T-helper 2 cell (primary cell): Measurements from ENCODE around the gene ANKRD29.
"Not testable (repeated sequence)": the region's sequence is repeated elsewhere in the genome, so short reads cannot be mapped to it uniquely, and the experiment has no call there.

Experiments
- DNase-seq, 5 experiments: peaks; one replicate each; pipeline versions ENCODE4 v3.0.0 to v3.0.0-alpha.2; 2012 to 2022

The ANKRD29 gene

DNA sequence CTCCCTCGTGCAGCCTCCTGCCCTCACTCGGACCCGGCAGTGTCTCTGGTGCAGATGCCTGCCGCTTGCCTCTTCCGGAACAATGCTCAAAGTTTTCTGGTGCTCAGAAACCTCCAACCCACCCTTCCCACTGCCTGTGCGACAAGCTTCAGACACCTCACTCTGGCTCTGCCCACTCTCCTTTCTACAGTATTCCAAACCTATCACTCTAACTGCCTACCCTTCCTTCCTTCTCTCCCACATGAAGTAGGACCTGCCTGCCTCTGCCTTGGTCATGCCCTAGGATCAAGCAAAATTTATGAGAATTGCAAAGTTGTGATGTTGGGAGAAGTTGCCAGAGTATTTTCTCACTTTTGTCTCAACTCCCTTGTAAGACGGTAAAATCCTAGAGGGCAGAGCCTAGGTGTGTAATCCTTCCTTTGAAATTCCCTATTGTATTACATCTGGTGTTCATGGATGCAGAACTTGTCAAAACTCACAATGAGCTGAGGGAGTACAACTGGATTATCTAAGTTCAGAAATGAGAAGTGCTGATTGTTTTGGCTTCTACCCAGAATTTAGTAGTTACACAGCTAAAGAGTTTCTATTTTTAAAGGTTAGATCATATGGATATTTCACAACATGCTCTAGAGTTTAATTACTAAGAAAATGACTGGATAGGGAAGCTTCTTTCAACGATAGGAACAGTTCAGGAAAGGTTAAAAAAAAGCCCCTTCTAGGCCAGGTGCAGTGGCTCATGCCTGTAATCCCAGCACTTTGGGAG, 83.6 kb downstream of the ANKRD29 start:
- no peak for DNase-seq

DNA sequence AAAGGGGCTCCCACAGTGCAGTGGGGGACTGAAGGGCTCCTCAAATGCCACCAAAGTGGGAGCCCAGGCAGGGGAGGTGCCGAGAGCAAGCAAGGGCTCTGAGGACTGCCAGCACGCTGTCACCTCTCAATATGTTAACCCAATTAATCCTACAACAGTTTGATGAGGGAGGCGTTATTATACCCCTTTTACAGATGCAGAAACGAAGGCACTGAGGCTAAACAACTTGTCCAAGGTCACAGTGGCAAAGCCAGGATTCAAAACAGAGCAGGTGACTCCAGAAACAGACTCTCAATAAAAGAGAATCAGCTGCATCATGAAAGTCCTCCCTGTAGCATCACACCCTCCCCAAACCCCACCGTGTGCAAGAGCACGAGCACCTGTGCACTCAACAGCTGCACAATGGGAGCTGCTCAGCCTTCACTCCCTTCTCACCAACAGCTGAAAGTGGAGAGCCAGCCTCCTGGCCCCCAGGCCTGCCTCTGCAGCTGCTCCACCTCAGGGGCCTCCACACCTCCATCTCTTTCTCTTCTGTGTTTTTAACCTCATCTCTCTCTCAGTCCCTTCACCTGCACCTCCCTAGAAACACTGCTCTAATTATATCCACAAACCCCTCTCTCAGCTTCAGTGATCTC, 84.5 kb downstream of the ANKRD29 start:
- DNase-seq, result no peak

DNA sequence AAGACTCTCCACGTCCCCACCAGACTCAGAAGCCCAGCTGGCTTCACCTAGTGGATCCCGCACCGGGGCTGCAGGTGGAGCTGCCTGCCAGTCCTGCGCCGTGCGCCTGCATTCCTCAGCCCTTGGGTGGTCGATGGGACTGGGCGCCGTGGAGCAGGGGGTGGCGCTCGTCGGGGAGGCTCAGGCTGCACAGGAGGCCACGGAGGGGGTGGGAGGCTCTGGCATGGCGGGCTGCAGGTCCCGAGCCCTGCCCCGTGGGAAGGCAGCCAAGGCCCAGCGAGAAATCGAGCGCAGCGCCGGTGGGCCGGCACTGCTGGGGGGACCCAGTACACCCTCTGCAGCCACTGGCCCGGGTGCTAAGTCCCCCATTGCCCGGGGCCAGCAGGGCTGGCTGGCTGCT, 85.2 kb downstream of the ANKRD29 start:
- not testable (repeated sequence) for DNase-seq

DNA sequence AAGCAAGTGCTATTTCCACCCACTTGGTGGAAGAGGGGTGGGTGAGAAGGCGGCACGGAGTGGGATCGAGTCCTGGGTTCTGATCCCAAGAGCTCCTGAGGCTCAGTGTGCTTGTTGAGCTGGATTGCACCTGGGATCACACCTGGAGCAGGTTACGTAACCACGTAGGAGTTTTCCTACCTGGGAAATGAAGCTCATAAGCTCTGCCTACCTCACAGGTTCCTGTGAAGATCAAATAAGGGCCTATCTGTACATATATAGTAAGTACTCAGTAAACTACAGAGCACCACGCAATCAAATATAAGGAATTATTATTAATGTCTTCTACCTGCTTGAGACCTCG, 87.4 kb downstream of the ANKRD29 start:
- no peak for DNase-seq

DNA sequence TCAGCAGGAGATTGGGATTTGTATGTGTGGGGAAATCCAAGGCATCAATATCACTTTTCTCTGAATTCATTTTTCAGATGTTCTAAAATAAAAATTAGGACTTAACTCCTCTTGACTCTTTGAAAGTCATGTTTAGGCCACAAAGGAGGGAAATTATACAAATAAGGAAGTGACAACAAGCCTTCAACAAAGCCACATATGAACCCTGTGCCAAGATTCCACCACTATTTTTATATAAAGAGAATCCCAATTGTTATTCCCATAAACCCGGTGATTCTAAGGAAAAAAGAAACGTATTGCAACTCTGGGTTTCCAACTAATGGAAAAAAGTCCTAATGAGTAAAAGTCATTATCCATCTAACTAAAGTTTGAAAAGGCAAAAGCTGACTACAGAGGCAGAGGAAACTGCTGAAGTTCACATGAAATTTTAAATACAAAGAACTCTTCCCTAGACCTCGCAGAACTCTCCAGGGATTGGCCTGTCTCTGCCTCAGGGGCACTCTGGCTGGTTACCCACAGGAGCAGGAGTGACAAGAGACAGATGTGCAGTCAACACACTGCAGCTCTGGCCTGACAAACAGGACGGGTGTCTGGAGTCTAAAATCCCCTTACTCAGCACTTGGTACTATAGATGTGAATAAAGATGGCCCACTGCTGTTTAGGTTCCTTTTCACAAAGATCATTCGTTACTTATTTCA, 88.0 kb downstream of the ANKRD29 start:
- peak in 1 of 5 experiments; percentile 19 for DNase-seq

DNA sequence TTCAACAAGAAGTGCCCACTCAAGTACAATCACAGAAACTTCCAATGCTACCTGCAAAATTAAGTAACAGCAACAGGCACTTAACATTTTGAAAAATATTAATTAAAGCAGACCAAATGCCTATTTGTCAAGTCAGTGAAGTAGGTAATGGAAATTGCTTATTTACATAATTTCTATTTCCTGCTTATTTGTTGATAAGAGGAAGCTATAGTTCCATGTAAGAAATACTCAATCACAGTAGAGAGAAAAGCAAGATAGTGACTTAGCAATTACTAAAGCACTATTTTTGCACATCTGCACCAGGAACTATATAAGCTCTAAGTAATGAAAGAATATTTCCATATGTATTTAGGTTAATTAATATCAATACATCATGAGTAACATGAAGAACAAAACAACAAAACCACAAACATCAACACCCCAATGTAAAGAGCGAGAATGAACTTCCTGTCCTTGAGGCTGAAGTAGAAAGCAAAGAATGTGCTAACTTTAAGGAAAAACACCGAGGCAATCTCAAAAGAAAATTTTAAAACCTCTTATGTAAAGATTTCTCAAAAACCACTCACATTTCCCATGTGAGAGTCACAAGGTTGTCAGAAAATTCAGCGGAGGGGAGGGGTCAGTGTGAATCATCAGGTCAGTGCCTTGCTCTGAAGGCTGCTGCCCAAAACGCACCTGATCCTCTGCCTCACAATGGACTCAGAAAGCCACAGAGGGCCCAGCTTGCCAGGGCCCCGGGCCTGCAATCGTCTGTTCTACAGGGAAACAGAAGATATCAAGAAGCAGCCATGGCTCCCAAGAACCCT, 88.9 kb downstream of the ANKRD29 start:
- DNase-seq, result peak in 3 of 5 experiments; percentile 3 to 77 (median 53)

DNA sequence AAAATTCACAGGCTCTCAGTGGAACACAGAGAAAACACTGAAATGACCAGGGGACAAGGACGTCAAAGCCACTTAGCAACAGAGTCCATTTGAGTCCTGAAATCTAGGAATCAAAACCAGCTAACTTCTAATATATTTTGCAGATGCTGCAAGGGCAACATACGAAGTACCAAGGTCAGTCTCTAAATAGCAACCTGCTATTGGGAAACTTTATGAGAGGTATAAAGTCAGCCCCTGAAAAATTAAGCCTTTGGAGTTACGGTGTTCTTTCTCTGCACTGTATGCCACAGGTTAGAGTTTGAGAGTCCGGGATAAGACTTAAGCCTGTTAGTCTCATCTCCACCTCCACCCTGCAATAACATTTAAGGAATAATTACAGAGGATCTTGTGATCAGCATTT, 89.7 kb downstream of the ANKRD29 start:
- DNase-seq, result no peak

DNA sequence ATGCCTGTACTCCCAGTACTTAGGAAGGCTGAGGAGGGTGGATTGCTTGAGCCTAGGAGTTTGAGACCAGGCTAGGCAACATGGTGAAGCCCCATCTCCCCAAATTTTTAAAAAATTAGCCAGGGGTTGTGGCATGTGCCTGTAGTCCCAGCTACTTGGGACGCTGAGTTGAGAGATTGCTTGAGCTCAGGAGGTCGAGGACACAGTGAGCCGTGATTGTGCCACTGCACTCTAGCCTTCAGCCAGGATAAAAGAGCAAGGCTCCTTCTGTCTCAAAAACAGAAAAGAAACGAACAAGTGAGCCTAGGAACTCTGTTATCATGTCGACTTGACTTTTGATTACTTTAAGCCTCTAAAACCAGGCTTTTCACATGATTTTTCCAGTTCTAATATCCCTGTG, 90.1 kb downstream of the ANKRD29 start:
- DNase-seq, result no peak

DNA sequence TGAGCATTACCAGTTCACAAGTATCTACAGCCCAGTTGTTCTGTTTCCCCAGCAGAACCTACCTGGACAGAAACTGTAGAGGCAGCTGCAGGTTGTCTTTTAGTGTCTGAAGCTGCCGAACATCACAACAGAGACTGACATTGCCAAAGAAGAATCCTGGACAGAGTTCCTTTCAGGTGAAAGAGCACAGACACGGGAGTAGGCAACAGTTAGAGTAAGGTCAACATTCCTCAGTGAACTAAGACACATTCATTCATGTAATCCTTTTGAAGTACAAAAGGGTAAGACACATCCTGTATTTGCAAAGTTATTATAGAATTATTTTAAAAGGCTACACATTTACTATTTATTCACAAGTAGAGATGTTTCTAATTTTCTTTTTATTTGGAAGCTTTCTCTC, 90.7 kb downstream of the ANKRD29 start:
- no peak for DNase-seq

DNA sequence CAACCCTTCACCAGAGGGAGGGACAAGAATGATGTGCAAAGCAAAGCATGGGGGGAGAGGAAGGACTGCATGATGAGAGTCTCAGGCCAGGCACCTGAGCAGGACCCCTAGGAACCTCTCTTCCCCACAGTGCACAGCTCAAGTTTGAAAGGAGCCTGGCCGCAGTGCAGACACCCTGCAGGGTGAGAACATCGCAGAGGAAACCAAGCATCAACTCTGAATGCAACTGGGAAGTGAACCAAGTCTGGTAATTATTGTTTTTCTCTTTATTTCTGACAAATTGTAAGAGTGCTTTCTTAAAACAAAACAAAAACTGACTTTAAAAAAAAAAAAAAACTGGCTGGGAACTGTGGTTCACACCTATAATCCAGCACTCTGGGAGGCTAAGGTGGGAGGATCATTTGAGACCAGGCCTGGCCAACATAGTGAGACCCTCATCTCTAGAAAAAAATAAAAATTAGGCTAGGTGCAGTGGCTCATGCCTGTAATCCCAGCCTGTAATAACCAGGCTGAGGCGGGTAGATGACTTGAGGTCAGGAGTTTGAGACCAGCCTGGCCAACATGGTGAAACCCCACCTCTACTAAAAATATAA, 91.7 kb downstream of the ANKRD29 start:
- peak in 1 of 5 experiments; percentile 49 for DNase-seq

DNA sequence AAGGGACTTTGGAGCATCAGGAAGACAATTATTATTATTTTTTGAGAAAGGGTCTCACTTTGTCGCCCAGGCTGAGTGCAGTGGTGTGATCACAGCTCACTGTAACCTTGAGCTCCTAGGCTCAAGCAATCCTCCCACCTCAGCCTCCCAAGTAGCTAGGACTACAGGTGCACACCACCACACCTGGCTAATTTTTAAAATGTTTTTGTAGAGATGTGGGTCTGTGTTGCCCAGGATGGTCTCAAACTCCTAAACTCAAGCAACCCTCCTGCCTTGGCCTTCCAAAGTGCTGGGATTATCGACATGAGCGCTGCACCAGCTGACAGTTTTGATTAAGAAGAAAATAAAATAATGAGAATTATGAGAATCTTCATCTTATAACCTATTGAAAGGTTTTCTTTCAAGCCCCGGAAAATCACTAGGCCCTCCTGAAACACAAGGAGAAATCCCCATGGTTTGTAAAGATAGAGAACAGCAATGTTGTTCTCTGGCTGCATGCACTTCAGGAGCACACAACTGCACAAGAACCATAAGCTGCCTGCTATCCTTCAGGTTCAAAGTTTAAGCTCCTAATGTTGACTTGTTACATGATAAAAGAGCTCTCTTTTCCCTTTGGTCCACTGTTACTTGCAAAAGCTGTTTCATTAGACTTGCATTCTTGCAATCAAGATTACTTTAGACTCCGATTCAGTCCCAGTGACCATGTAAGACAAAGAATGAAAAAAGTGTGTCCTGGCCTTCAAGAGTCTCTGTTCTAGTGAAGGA, 93.2 kb downstream of the ANKRD29 start:
- DNase-seq, result no peak

DNA sequence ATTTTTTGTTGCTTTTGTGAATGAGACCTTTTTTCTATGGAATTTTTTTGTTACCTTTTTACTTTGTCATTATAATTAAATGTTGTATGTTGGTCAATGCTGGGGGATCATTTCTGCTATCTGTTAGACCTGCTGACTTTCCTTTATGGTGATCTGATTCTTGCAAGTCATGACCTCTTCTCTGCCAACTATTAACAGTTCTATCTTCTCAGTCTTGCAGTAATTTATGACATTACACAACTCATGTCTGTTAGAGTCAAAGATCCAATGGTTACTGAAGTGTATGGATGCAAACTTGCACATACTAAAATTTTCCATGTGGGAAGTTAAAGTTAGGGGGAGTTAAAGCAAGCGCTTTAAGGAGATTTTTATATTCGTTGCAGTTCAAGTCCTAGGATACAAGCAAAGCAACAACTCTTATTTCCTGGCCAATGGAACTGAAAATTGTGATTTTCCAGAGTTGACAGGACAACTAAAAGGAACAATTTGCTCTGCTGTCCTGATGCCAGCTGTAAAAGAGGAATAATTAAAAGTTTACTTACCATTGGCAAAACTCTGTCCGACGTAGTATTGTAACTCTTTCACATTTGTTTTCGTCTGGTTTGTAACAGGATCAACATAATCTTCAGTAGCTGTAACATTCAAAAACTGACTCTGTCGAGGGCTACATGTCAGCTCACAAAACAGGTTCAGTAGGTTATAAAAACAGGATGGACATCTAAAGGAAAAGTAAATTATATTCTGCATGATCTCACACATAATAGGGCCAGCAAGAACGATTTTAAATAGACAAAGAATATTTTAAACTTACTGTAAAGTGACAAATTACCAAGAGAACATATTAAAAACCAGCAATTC, 94.2 kb downstream of the ANKRD29 start:
- no peak for DNase-seq

DNA sequence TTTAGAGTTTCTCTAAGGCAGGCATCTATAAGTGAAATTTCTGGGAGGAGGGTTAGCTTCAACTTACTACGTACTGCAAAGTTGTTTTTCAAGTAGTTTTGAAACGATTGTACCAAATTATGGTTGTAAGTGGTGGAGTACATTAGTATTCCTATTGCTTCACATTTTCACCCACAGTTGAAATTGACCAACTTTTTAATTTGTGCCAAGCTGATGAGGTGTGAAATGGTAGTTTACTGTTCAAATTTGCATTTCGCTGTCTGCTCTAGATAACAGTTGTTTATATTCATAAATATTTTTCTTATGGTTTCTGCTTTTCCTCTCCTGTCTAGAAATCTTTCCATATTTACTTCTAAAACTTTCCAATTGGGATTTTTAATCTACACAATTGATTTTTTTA, 95.0 kb downstream of the ANKRD29 start:
- DNase-seq, result no peak

DNA sequence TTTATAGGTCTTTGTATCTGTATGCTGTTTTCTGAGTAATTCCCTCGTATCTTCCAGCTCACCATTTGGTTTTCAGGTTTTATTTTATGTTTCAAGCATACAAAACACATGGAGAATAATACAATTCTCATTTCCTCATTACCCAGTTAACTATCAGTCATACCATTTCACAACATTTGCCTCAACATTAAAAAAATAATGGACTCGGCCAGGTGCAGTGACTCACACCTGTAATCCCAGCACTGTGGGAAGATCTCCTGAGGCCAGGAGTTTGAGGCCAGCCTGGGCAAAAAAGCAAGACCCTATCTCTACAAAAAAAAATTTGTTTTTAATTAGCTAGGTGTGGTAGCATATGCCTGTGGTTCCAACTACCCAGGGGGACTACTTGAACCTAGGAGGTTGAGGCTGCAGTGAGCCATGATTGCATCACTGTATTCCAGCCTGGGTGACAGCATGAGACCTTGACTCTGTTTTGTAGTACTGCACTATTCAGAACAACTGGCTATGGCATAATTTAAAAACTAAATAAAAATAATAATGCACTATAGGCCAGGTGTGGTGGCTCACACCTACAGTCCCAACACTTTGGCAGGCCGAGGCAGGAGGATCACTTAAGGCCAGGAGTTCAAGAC, 96.7 kb downstream of the ANKRD29 start:
- DNase-seq, result no peak

DNA sequence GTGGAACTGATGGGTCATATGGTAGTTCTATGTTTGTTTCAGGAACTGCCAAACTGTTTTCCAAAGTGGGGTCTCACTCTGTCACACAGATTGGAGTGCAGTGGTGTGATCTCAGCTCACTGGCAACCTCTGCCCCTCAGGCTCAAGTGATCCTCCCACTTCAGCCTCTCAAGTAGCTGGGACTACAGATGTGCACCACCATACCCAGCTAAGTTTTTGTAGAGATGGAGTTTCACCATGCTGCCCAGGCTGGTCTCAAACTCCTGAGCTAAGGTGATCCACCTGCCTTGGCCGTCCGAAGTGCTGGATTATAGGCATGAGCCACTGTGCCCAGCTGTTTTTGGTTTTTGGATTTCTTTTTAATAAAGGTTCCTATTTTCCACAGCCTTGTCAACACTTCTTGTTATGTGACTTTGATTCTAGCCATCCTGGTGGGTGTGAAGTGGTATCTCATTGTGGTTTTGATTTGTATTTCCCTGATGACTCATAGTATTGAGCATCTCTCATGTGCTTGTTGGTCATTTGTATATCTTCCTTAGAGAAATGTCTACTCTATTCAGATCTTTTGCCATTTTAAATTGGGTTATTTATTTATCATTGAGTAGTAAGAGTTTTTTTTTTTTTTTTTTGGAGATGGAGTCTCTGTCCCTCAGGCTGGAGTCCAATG, 99.2 kb downstream of the ANKRD29 start:
- peak in 2 of 5 experiments; percentile 41 to 60 for DNase-seq

DNA sequence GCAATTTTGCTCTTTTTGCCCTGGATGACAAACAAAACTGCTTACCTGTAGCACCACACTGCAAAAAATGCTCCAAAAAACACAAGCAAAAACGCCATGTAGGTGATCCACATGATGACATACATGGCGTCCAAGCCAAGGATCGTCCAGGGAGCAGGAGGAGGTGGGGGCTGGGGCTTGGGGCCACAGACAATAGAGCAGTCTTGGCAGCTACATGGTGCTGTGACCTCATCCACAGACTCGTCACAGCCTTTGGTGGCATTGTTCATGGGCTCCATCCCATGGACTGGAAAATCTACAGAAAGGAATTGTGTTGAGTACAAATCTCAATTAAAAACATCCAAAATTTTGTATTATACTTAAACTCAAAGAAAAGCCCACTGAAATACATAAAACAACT, 102.5 kb downstream of the ANKRD29 start:
- no peak for DNase-seq

DNA sequence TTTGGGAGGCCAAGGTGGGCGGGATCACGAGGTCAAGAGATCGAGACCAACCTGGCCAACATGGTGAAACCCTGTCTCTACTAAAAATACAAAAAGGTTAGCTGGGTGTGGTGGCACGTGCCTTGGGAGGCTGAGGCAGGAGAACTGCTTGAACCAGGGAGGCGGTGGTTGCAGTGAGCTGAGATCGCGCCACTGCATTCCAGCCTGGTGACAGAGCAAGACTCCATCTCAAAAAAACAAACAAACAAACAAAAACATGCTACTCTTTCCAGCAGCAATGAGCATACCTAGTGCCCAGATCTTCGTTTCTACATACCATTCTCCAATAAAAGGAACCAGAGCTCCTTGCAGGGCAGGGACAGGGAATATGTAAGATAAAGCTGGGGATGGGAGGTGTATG, 105.2 kb downstream of the ANKRD29 start:
- DNase-seq, result not testable (repeated sequence)

DNA sequence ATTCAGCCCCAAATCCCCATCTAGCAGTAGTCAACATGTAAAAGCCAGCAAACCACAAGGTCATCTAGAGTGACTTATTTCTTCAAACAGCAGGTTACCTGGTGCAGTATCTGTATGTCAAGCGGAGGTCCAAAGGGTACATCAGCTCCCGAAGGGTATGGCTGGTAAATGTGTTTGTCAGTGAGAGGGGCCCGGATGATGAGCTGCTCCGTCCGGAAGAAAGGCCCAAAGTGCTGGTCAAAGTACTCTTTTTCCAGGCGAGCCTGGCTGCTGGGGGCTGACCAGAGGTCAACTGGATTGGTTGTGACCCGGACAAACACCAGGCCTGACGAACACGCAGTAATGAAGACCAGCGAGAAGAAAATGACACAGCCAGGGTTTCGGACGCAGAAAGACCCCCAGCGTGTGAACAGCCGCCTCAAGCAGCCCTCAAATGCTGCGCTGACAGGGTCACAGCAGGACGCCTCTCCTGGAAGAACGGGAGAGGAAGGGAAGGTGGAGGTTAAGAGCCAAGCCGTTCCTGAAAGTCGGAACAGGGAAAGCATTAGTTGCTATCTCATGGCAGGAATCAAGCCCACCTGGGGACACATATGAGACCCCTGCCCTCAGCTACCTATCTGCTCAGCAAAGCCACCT, 106.4 kb downstream of the ANKRD29 start:
- no peak for DNase-seq

DNA sequence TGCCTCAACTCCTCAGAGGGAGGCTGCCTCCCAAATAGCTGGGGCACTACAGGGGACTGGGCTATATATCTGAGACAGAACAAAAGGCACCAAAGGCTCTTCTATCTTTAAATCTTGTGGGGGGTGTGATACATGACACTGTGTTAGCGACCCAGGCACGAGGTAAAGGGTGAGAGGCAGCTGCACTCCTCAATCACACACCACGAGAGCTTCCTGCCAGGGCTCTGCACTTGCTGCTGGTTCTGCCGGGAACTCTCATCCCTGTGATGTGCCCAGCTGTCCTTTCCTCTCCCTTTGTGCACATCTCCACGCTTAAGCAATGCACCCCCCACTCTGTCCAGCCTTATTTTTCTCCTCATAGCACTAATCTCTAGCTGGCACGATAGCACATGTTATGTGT, 108.8 kb downstream of the ANKRD29 start:
- DNase-seq, result peak in 1 of 5 experiments; percentile 41
